GM19397 (cell line): ENCODE results near the gene YIF1B.

Source experiments
- ATAC-seq: cut with Tn5 transposase; IDR thresholded peaks from one replicate; pipeline ENCODE4 v1.9.1; 2021; ENCODE audit warnings: mild to moderate bottlenecking, moderate library complexity; ENCODE audit not compliant: unreplicated experiment

YIF1B gene

DNA sequence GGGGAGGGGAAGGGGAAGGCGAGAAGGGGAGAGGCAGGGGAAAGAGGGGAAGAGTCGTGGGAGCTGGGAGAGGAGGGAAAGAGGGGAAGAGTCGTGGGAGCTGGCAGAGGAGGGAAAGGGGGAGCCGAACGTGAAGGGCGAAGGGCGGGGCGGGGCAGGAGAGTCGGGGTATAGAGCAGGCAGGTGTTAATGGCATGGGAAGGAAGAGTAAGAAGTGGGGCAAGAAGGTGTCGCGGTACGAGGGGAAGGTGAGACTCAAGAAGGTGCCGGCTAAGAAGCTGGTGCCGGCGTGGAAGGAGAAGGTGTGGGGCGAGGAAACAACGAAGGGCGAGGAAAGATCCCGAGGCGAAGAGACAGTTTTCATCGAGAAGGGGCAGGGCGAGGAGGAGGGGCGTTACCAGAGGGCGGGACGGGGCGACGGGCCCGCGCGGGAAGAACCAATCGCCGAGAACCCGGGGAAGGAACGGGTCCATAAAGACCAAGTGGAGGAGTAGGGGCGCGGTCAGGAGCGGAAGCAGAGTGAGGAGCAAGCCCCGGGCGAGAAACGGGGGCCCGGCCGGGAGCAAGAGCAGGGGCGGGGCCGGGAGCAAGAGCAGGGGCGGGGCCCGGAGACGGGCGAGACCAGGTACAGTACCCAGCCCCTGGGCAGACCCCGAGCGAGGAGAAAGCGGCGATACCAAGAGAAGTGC, 20.3 kb upstream of the YIF1B start:
- peak; percentile 76 for ATAC-seq

- ATAC-seq, result no peak
These were observed 17.5 kb upstream of the YIF1B start for GRCh38 chr19:38333245-38333644.

- ATAC-seq, result no peak
These were observed 16.0 kb upstream of the YIF1B start for GRCh38 chr19:38331728-38332127.

GRCh38 chr19:38329651-38330050, 13.9 kb upstream of the YIF1B start:
- no peak for ATAC-seq

- ATAC-seq, result no peak
These were observed 10.8 kb upstream of the YIF1B start for GRCh38 chr19:38326591-38326990.

DNA sequence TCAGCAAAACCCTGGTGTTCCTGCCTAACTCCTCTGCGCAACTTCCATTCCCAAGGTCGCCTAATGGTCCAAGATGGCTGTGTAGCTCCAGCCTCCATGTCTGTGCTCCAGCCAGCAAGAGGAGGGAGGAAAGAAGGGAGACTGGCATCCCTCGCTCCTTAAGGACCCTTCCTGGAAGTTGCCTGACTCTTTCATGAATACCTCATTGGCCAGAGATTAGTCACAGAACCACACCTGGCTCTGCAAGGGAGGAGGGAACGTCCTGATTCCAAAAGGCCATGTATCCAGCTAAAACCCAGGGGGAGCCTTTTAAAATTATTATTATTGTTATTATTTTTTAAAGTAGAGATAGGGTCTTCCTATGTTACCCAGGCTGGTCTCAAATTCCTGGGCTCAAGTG, 8.7 kb upstream of the YIF1B start:
- no peak for ATAC-seq

- no peak for ATAC-seq
These were observed 7.5 kb upstream of the YIF1B start for GRCh38 chr19:38323291-38323690.

DNA sequence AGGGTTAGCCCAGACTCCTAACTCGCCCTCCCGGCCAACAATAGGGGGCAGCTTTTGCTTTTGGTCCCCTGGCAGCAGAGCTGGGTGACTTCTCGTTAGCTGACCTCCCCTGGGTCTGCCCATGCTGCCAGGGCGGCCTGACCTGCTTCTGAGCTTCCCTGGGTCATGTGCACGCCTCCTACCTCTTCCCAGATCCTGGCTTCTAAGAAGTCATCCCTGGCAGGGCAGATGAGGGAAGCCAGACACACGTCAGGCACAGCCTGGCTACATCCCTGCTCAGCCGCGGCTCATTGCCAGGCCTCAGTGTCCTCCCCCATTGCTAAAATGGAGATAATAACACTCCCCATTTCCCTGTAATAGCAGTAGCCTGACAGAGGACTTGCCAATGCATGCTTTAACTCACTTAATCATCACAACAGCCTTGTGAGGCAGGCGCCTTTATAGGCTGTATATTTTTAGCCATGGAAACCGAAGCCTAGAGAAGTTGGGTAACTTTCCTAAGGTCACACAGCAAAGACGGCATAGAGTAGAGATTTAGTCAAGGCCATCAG, 6.0 kb upstream of the YIF1B start:
- ATAC-seq, result no peak

- ATAC-seq, result no peak
These were observed 5.2 kb upstream of the YIF1B start for GRCh38 chr19:38320969-38321339.

GRCh38 chr19:38319421-38320258, 3.9 kb upstream of the YIF1B start, which contains the start of gene KCNK6:
Gene KCNK6, plus strand, starts transcription at chr19:38319845. Its CDS starts 106 bp downstream, at chr19:38319951.
- ATAC-seq, result no peak

DNA sequence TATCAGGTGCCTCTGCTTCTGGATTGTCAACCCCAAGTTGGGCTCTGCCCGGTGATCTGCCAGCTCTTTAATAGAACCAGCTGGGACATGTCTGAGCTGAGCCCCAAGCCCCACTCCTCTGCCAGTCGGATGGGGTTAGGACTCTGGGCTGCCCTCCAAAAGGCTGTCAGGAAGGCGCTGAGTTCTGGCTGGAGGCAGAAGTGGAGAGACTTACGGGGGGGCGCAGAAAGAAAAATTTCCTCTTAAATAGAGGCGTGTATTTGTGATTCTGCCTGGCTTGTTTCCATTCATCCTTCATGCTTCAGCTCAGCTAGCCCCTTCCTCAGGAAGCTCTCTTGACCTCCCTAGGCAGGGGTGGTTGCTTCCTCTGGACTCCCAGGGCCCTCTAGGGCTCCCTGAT, 2.9 kb upstream of the YIF1B start:
- no peak for ATAC-seq

- ATAC-seq, result no peak
These were observed 1.4 kb upstream of the YIF1B start for GRCh38 chr19:38317104-38317612.

GRCh38 chr19:38316477-38317067, 825 bp upstream of the YIF1B start:
- no peak for ATAC-seq

GRCh38 chr19:38310986-38311385, 4.8 kb downstream of the YIF1B start:
- no peak for ATAC-seq

DNA sequence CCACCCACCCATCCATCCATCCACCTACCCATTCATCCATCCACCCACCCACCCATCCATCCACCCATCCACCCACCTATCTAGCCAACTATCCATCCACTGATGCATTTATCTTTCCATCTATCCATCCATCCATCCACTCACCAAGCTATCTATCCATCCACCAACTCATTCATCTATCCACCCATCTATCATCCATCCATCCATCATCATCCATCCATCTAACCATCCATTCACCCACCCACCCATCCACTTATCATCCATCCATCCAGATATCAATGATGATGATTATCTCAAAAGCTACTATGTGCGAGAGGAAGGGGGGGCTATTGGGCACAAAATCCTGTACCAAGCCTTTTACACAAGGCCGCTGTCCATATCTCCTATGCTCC, 5.5 kb downstream of the YIF1B start:
- no peak for ATAC-seq

GRCh38 chr19:38309615-38310278, 6.0 kb downstream of the YIF1B start:
- ATAC-seq, result no peak

GRCh38 chr19:38308926-38309614, 6.7 kb downstream of the YIF1B start:
- no peak for ATAC-seq

GRCh38 chr19:38308006-38308766, 7.6 kb downstream of the YIF1B start:
- no peak for ATAC-seq

- no peak for ATAC-seq
These were observed 8.2 kb downstream of the YIF1B start for GRCh38 chr19:38307597-38307996.

DNA sequence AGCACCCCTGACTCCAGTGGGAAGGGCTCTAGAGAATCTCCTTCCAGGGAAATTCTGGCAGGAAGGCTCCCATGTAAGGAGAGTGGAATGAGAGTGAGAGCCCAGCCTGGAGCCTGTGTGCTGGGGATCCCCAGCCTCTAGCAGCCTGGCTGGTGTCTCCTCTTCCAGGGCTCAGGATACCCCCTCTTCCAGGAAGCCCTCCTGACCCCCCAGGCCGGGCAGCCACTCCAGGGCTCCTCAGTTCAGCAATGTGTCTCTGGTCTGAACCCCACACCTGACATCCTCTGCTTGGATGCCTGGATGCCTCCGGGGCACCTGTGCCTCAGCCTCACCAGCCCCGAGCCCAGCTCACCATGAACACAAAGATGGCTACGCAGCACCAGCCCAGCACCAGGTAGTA, 8.7 kb downstream of the YIF1B start:
- ATAC-seq, result no peak
